GM18526 (cell line): ENCODE measurements around the gene NTF3.

Source experiments
- POLR2A ChIP-seq: IDR thresholded peaks from 3 replicates; pipeline ENCODE4 v1.6.1; 2011; ENCODE audit not compliant: insufficient read length; ENCODE audit errors: extremely low read depth

Gene NTF3

DNA sequence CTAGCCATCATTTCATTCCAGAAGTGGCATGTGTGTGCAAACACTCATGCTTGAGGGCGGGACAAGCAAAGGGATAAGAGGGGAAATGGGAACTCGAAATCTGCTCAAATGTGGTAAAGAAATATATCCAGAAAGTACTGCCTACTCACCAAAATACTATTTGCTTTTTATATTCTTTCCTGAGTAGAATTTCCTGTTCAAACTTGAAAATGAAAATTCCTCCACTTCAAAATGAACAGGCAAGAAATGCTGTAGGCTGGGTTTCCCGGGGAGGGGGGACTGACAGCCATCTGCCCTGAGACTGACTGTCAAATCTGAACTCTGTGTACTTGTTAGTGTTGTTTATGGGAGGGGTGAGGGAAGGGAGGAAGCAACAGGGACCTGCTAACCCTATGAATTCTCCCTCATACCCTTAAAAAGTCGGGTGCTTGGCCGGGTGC lies 34.6 kb downstream of the NTF3 start:
- no peak for TF ChIP-seq POLR2A

DNA sequence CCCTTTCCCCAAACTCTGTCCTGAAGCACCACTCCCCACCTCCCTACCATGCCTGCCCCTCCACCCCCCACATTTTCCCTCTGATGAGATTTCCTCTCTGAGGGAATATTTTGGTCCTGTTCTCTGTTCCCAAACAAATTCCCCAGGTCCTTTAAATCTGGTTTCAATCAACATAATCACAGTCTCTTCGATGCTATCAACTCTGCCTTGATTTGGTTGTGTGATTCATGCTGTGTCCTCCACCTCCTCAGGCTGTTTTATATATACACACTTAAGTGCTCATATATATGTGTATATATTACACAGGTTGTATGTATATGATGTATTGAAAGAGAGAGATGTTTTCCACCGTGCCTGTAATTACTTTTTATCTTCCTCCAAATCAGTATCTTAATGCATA lies 36.0 kb downstream of the NTF3 start:
- TF ChIP-seq POLR2A, result no peak

DNA sequence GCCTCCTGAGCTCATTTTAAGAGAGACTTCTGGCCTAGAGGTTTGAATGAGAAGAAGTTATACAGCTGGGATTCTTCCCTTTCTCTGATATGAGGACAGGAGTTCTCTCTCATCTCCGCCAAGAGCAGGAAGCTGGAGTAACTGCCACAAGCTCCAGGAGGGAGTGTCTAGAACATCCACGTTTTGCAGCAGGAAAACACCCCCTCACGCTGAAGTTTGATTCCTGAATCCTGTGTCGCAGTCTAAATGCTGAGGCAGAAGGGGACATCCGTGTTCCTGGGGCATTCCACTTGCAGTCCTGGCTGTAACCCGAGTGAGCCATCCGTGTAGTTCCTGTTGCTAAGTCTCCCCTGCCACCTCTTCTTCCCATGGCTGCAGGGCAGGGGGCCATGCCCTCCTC lies 38.3 kb downstream of the NTF3 start:
- TF ChIP-seq POLR2A, result no peak

DNA sequence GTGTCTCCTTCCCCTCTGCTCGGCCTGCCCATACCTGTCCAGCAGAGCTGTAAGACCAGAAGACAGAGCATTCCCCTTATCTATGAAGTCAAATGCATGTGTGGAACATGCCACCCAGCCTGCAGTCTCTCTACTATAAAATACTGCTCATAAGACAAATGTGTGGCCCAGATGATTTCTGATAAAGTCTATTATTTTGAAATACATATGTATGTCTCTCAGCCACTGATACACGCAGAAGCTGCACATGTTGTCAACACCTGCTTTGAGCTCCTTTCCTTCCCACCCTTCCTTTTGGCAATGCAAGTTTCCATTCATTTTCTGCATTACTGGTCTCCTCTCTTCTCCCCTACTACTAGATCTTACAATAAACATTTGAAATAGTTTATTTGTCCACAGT lies 38.8 kb downstream of the NTF3 start:
- TF ChIP-seq POLR2A, result no peak

DNA sequence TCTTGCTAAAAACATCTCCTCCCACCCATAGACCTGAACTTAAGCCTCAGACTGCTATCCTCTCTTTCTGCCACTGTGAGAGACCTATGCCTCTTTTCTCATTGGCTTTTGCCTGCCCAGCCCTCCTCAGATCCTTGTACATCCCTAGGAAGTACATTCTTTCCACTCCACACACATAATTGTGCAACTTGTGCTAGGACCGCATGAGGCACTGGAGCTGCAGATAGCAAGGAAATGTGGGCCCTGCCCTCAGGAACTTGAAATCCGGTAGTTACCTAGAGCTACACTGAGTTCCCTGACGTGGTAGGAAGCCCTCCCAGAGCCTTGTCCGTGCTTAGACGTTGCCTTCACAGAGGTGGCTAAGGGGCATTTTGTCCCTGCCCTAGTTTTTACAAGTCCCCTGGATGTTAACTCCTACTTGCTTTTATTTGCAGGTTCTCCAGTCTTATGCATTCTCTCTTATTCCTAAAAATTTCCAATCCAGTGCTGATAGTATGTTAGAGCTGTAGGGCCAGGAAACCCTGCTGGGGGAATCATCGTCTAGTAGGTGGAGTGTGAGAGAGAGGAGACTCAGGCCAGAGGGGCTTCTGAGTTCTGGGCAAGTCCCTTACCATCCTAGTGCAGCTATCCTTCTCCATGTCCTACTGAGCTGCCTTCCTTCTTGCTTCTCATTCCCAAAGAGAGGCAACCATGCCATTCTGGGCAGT lies 41.3 kb downstream of the NTF3 start:
- no peak for TF ChIP-seq POLR2A

DNA sequence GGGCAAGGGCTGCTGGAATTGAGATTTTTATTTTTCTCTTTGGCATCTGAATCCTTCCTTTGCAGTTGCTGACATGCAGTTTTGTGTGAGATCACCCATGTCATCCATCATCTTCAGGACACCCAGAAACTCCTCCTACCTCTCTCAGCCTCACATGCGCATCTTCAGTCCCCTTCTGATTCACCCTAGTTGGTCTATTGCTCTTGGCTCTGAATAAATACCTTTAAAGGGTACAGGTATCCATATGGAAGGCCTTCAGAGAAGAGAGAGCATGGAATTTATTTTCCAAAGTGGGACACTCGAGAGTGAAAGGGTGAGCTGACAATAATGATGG lies 41.8 kb downstream of the NTF3 start:
- TF ChIP-seq POLR2A, result no peak

DNA sequence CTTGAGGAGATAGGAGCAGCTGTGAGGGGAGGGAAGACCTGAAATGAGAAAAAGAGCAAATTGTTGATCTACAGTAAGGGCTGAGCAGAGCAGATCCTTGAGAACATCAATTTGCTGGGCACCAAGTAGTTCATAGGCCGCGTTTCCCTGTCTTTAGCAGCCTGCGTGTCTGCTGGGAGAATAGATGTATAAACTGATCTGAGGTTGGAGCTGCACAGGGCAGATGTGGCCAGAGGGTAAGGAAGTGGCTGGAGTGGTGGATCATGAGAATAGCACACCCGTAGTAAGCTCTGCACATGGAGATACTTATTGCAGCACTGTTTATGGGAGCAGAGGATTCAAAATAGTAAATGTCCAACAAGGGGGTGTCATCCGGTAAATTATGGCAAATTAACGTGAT lies 44.4 kb downstream of the NTF3 start:
- TF ChIP-seq POLR2A, result no peak

DNA sequence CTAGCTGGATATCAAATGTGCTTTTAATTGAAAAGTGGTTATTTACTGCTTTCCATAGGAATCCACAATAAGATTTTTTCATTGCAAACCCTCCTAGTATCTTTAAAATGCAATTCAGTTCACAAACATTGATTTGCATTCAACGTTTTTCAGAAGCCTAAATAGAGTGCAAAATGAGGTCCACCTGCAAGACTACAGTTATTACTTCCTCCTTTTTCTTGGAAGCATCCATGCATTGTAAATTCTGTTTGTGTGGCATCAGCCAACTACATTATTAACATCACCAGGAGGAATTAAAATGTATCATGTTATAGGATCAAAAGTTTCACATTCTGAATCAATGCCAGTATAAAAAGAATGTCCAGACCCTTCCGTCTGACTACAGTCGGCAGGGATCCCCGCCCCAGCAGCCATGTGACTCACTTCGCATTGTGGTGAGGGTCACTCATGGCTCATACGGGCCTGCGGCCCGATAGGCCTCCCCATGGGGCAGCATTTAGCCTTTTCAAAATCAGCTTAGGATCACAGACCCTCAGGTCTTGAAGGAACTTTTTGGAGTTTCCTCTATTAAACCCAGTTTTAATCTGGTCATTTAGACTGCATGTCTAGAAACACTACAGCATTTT lies 46.3 kb downstream of the NTF3 start:
- no peak for TF ChIP-seq POLR2A

DNA sequence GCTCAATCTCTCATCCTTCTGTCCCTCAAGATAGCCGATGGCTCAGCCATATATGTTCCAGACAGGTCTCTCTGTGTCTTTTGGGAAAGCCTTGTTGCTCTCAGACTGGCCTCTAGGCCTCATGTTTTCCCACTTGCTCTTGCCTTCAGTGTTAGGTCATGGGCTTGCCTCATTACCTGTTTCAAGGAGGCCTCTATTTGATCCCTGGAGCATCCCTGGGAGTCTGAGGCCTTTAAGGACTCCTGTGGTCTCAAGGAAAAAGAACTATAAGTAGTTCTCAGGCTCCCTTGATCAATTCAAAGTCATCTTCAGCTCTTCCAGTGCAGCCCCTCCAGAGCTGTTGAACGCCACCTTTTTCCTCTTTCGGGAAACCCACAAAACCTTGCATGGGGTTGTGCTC lies 47.9 kb downstream of the NTF3 start:
- TF ChIP-seq POLR2A, result no peak

DNA sequence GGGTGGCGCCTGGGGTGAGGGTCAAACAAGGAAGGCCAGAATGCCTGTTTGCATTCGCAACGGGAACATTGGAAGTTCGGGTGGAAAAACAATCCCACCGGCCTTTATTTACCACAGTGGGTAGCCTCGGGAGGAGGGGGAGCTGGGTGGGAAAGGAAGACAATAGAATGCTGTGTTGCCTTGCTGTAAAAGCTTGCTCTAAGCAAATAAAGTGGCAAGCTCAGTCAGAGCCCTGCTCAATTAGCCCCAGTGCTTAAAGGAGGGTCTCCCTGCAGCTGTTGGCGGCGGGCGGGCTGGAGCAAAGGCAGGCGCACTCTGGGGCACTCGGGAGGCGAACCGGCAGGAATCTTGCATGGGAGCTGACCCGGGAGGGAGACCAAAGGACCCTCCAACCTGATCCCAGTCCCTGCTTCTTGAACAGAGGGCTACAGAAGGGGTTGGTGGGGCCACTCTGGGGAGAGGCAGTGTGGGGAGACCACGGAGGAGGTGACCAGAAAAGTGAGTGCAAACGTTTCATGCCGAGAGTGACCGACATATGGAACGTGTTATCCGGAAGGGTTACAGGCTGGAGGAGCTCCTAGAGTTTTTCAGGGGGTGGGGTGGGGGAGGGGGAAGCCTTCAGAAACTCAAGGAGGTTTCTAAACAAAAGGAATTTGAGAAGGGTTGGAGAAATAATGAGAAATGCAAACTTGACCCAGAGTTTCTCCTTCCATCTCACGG lies 48.5 kb downstream of the NTF3 start:
- no peak for TF ChIP-seq POLR2A

DNA sequence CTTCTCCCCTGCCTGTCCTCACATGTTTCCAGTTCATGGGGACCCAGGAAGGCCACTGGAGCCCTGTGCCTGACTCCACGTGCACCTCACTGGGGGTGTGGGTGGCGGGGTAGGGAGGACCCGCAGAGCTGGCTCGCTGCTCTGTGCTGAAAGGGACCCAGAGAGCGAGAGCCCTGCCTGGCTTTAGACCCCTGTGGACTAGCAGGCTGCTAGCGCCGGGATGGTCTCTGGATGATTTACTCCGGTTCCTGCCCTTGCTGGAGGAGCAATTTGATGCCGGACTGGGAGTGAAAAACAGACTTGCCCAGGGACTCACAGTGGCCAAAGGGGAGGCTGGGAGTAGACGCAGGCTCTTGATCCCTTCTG lies 49.0 kb downstream of the NTF3 start:
- no peak for TF ChIP-seq POLR2A

DNA sequence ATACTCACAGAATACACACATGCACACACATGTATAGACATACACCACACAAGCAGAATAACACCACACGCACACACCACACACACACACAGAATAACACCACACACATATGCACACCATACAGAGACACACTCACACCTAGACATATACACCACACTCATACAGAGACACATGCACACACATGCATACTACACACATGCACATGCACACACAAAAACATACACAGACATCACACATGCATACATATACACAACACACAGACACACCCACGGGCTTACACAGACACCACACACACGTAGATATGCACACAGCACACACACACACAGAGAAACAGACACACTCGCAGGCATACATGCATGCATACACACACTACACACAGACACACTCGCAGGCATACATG lies 49.7 kb downstream of the NTF3 start:
- TF ChIP-seq POLR2A, result no peak

DNA sequence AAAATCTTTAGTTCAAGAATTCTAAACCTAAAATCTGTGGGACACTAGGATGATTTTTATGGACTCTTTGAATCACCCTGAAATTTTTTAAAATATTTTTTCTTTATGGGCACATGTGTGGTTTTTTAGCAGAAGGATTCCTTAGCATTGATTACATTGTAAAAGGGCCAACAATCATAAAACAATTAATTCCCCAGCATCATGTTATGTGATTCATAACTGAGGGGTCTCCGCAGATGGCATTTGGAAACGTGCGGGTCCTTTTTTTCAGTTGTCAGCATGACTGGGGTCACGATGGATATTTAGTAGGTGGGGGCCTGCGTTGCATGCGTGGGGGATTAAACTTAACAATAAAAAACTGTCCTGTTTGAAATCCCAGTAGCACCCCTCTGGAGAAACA lies 52.5 kb downstream of the NTF3 start:
- TF ChIP-seq POLR2A, result no peak

DNA sequence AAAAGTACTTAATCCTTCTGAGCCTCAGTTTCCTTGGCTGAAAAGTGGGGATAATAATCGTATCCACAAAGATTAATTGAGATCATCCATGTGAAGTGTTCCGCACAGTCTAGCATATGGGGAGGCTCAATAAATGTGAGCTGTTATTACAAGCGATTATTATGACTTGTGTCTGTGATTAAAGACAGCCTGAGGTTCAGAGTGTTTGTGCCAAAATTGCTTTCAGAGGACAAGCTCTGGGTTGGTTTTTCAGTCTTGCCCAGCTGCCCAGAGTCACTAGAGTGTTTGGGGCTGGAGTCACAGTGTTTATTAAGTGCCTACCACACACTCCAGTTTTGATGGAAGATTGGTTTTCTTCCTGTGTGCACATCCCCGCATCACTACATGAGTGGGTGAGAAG lies 53.5 kb downstream of the NTF3 start:
- TF ChIP-seq POLR2A, result no peak

DNA sequence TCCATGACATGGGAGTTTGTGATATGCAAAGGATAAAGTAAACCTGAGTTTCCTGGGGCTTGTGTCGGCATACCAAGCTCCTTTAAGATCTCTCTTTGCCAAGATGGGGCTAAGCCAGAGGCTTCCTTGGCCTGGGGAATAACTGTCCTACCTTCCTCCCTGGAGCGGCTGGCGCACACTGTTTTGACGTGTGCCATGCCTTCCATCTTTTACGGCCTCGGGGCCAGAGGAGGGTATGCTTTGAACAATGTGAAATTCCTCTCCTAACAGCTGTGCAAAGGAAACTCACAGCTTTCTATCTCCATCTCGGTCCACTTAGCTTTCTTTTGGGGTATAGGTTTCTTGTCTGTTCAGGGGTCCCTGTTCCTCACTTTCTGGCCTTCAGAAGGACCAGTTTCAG lies 55.2 kb downstream of the NTF3 start:
- no peak for TF ChIP-seq POLR2A

DNA sequence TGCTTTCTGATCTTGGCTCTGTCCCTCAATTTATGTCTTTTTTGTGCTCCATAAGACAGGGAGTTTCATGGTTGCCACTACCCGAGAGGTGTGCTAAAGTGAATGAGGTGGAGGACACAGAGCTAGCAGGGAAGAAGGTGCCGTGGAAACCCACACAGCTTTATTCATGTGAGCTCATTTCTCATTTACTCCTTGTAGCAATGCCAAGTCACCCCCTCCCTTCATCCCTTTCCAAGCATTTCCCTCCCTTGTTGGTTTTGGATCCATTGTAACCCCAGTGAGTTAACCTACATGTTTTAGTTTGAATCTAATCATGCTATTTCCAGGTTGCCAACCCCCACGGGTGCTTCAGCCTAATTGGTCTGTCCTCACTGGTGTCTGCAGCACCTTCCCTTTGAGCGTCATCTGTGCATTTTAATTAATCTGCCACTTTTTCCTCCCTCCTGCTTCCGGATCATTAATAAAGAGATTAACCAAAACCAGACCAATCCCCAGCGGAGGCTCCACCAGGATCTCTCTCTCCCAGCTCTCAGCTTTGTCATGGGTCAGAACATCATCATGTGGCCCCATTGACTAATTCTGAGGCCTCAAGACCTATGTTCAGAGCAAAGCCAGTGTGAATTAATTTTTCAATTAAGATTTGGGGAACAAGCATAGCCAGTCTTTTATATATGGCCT lies 56.2 kb downstream of the NTF3 start:
- TF ChIP-seq POLR2A, result no peak

DNA sequence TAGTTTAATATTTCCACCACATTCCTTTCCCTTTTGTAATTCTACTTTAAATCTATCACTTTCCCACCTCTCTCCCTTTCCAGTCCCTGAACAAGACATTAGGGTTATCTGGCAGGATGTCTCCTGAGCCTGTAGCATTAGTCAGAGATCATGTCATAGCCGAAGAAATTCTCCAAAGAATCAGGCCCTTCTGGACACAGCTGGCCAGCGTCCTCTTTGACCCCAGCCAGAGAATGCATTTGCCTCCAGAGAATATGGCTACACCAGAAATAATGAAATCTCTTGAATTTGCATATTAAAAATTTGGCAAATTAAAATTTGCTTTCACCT lies 56.7 kb downstream of the NTF3 start:
- no peak for TF ChIP-seq POLR2A

DNA sequence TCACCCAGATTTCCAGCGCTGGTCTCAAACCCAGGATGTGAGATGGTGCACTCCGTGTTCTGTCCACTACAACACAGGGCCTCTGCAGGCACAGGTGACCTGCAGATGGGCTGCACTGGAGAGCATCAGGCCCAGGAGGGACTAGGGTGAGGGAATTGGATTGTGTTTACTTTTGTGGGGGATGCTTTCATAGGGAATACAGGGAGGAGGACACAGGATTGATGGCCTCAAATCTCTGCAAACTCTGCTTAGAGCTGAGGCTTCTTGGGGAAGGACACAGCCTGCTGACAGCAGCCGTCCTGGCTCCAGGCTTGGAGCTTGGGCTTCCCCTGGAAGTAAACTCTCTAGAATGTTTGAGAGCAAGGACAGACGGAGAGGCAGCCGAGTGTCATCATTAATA lies 57.1 kb downstream of the NTF3 start:
- TF ChIP-seq POLR2A, result no peak
